NCI-H187 treated with DMSO at 0.1 percent for 48 hours (cell line): Measurements from ENCODE around the gene SLC41A3.
"Not testable (repeated sequence)": the region's sequence is repeated elsewhere in the genome, so short reads cannot be mapped to it uniquely, and the experiment has no call there.

Experiments
- DNase-seq: peaks from one replicate; lab custom pipeline; 2025; lab: John Stamatoyannopoulos, UW

SLC41A3 gene

DNA sequence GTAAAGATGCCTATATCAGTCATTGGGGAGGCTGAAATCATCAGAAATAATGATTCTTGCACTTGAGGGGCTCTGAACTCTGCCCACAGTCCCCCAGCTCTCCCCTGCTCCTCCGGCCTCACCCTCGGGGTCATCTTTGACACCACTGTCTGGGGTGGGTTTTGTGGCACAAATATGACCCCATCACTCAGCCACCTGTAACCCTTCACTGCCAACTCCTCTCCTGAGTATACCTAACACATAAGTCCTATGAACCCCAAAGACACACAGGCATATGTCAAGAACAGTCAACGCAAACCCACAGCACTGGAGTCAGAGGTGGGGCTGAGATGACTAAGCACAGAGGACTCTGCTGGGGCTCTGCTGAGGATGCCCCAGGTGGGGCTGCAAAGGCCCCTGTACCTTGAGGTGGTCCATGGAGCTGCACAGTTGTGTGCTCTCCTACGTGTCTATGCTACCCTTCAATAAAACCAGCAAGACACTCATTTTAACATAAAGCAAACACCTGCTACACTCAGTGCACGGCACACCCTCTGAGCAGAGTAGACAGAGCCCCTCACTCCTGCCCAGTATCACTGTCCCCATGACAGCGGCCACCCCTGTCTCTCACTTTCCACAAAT lies 29.9 kb downstream of the SLC41A3 start:
- DNase-seq, result no peak

DNA sequence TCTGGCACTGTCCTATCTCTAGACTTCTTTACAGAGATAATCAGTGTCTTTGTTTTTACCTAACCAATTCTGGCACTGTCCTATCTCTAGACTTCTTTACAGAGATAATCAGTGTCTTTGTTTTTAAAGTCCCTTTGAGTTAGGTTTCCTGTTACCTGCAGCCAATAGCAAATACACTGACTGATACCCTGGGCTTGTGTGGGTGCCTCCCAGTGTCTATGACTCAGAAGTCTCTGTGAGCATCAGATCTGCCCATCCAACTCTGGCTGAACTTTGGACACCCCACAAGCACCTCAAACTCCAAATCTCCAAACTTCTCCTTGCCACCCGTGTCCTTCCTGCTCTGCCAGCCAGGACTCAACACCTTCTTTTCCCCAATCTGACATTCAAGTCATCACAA lies 30.4 kb downstream of the SLC41A3 start:
- no peak for DNase-seq

DNA sequence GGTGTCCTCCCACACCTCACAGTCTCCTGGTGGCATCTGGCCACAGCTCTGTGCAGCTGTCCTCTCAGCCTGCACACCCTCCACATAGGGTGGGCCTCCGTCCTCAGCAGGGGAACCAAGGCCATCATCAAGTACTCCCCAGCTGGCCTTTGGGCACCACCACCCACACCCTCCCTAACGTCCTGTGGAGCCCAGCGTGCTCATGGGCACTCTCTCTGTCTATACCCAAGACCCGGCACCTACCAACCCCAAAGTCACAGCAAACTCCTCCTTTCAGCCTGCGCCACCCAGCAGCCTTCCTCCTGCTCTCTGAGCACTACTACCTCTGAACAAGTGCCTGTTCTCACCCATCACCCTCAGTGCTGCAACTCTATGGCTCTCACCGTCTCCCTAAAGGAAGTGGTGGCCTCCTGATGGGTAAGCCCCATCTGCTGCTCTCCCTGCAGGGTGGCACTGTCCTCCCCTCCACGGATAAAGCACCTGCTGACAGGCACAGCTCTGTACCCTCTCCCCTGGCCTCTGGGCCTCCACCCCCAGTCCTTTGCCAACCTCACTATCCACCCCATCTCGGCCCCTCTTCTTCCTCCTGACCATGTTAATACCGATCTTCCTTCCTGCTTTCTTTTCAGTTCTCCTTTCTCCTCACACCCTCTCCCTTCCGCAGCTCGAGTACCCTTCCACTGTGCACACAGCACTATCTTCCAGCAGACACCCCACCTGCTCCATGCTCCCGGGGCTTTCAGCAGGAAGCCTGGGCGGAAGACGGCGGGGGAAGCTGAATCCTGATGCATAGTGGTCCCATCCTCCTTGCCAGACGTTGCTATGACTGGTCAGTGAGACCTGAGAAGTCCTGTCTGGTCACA lies 31.5 kb downstream of the SLC41A3 start:
- no peak for DNase-seq

DNA sequence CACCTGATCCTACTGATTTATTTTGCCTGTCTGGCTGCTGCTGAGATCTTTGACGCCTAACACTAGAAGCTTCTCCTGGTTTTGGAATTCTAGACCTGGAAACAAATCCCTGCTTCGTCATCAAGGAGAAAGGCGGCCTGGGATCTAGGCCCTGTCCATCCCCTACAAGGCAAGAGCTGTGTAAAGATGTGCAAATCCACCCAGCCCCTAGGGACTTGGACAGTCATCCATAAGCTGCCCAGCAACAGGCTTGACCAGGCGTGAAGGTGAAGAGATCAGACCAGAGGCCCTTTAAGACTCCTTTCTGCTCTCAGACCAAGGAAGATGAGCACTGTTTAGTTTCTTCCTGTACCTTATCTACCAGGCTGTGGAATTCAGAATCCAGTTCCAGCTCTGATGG lies 32.2 kb downstream of the SLC41A3 start:
- no peak for DNase-seq

DNA sequence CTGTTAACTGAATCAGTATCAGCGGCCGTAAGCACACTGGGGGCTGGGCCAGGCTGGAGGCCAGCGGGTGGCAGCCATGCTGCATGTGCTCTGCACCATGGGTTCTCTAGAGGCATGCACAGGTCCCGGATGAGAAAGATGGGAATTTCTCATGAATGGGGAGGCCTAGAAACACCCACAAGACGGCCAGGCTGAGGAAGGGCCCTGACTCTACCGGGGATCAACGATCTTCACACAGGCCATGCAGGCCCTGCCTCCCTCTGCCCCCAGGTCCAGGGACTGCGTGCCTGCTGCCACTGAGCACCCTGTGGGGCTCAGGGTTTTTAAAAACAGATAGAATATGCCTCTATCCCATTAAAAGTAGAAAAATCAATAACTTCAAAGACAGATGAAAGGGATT lies 32.7 kb downstream of the SLC41A3 start:
- no peak for DNase-seq

DNA sequence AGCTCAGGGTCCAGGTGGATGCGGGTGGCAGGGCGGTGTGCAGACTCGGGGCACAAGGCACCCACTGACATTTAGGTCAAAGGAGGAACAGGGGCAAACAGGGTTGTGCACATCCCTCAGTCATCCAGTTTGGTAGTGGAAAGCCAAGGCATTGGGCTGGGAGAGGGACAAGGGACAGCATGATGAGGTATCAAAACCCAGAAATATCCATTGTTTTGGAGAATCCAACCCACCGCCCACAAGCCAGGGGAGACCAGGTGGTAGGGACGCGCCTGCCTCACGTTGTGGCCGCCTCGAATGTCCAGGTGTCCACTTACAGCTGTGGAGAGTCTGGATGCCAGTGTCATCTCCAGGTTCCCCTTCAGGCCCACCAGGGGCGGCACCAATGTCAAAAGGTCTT lies 33.3 kb downstream of the SLC41A3 start:
- DNase-seq, result no peak

DNA sequence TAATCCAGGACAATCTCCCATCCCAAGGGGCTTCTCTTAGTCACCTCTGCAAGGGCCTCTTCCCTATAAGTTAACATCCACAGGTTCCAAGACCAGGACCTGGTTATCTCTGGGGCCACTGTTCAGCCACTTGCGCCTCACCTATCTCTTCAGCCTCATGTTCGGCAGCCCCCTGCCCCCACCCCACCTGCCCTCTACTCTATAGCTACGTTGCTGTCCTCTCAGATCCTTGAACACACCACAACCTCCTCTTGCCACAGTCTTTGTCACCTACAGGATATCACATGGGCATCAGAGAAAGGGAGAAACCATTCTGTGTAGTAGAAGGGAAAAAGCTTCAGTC lies 33.9 kb downstream of the SLC41A3 start:
- DNase-seq, result no peak

DNA sequence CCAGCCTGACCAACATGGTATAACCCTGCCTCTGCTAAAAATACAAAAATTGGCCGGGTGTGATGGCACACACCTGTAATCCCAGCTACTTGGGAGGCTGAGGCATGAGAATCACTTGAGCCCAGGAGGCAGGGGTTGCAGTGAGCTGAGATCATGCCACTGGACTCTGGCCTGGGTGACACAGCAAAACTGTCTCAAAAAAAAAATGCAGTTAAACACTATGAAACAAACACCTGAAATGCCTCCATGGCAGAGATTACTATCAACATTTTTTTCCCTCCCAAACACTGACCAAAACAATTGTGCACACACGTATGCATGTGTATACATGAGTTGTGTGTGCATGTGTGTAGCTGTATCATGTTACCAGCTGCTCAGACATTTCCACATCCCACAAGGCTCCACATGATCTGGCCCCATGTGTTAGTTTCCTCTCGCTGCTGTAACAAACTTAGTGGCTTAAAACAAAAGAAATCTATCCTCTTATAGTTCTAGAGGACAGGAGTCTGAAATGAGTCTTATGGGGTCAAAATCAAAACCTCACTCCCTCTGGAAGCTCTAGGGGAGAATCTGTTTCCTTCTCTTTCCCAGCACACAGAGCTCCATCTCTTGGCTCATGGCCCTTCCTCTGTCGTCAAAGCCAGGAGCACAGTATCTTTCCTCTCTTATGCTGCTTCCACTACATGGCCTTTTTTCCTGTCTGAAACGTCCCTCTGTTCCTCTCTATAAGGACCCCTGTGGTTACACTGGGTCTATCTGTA lies 34.5 kb downstream of the SLC41A3 start:
- no peak for DNase-seq

DNA sequence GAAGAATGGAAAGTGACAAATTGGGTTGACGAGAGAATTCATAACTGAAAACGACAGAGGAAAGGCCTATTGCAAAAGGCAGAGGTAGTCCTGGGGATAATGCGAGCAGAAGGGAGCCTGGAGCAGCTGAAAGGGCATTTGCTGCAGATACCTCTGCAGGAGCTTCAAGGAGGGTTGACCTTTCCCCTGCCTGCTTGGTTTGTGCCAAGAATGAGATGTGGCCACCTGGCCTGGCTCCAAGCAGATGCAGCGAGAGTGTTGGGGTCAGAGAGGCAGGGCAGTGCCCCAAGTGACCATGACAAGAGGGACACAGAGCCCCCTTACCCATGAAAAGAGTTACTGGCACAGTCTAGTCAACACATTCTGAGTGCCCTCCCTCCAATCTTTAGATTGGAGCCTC lies 43.5 kb downstream of the SLC41A3 start:
- DNase-seq, result no peak

DNA sequence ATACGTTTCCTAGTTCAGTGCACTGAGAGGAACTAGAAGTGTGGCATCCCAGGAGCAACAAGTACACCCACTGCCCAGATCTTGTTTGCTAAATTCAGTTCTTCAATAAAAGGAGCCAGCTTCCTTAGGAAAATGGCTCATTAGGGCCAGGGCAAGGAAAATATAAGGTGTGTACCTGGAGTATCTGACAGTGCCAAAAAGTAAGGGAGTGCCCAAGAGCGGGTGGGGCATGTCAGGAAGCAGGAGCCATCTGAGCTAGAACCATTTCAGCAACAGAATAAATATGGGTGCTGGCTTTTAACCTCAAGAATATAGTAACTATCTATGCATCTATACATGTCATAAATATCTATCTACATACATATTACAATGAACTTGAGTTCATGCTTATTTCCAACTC lies 44.1 kb downstream of the SLC41A3 start:
- no peak for DNase-seq

DNA sequence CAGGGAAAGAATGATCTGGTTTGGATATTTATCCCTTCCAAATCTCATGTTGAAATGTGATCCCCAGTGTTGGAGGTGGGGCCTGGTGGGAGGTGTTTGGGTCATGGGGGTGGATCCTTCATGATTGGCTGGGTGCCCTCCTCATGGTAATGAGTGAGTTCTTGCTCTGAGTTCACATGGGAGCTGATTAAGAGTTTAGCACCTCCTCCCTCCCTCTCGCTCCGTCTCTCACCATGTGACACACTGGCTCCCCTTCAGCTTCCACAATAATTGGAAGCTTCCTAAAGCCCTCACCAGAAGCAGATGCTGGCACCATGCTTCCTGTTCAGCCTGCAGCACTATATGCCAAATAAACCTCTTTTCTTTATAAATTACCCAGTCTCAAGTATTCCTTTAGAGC lies 45.1 kb downstream of the SLC41A3 start:
- DNase-seq, result not testable (repeated sequence)

DNA sequence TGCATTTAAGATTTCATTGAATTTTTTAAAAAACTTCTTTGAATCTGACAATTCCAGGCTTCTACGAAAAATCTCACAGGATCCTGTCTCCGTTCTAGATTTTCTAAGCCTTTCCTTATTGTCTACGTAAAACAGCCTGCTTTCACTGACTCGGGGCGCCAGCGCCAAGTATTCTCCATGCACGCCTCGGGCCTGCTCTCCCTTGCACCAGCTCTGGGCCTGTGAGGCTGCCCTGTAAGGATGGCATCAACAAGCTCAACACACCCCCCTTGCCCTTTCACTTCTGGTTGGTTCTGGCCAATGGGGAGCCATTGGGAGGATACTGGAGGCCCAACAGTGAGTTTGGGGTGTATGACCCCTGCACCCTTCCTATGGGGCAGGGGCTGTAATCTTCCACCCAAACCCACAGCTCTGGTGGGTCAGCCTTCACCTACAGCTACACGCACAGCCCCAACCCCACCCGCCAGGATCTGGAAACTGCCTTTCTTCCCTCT lies 47.8 kb downstream of the SLC41A3 start:
- DNase-seq, result no peak

DNA sequence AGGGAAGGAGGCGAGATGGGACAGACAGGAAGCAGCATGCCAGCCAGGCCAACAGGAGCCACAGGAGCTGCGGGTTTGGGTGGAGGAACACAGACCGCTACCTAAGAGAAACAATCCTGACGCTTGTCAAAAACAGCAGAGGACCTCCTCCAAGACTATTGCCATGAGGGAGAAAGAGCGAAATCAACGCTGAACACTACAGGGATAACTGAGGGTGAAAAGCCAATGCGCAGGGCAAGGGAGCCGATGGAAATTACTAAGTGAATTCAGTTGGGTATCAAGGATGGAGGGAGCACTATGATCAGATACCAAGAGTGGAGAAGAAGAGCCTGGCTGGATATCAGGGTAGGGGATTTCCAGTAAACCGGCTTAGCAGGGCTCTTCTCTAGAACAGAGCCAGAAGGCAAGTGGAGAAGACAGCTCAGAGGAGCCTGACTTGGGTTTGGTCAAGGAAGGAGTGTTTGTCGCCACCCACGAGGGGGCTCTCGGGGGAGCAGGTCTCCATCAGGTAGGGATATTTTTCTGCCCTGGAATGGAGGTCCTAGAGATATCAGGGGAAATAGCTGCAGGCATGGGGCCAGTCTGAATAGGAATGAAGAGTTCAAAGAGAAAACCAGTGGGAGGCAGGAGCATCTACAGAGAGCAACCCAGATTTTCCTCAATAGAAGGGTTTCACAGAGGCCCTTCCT lies 48.4 kb downstream of the SLC41A3 start:
- no peak for DNase-seq

DNA sequence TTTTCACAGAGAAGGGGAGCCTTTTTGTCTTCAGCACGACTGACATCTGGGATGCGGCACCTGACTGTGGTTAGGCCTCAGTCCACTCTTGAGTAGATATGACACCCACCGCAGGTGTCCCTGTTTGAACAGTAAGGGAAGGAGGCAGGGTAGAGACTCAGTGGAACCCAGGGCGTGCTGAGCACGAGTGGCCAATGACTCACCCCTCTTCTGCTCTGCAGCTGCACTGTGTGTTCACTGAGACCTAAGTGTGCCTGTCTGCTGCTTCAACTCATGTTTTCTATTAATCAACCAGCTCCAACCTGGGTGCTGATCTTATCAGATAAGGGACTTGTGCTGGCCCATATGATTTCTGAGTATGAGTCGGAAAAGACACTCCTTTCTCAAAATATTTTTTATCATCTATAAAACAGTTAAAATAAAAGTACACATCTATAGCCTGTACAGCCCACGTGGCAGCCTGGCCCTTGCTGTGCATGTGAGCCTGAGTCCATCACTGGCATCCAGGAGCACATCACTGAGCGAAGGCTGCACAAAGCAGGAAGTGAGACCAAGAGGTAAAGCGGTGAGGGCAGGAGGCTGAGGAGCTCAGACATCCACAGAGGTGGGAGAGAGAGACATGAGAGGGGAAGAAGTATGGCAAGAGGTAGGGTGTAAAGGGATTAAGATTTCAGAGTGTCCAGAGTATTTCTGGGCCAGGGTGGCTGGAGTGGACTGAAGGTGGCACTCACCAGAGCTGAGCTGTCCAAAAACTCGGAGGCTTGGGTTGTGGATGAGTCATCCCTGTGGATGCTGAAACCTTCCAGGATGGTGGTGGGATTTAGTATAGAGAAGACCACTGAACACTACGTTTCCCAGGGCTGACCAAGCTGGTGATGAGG lies 49.2 kb downstream of the SLC41A3 start:
- no peak for DNase-seq

DNA sequence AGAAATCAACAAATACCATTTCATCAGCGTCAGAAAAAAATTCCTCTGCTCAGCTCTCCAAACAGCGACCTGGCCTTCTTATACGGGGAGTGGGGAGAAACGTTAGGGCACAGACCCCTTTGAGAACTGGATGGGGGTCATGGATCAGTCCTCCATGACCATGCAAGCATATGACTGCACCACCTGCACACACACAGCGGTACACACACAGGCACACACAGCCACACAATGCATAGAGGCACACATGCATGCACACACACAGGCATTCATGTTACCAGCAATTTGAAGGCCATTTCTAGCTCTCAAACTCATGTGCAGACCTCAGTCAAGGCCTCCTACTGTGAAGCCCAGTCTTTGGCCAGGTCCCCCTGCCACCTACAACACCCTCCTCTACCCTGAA lies 50.2 kb downstream of the SLC41A3 start:
- no peak for DNase-seq

DNA sequence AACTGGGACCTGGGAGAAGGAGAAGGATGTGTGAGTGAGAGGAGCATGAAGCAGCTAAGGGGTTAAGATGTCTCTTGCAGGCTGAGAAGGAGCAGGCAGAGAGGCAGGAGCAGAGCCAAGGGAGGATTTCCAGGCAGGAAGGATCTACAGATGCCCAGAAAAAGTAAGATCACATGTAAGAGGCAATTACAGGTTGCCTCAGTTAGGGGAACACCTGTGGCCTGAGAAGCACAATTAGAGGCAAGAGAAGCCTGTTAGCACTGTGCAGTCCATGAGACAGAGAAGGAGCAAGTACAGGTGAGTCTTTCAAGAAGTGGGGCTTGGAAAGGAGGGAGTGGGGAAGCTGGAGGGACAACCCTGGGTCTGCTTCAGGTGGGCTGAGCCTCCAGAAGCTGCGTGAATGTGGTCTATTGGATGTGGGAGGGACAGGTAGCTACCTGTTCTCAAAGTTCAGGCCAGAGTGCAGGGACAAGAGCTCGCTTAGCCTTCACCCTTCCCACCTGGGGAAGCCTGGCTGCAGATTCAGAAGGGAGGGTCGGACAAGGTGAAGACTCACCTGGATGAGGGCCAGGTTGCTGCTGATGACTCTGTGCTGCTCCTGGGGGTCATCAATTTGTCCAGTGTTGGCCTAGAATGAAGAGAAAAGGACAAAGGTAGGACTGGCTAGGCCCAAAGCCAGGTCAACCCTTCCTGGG lies 50.7 kb downstream of the SLC41A3 start:
- no peak for DNase-seq

DNA sequence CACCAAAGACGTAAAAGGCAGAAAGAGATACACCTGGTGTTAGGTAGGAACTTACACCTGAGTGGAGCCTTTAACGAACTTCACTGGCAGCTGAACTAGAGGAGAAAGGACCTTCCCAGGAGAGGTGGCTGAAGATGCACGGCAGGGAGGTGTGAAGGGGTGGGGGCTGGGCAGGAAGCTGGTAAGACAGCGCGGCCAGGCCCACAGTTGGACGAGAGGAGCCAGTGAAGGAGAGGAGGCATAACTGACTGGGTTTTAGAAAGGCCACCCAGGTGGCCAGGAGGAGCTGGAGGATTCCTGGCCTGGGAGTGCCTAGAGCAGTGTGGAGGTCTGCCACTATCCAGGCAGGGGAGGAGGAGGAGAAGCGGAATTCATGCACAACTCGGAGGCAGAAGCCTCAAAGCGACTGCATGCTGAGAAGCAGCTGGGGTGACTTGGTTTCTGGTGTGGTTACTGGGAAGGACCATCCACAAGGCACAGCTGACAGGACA lies 51.9 kb downstream of the SLC41A3 start:
- DNase-seq, result no peak

DNA sequence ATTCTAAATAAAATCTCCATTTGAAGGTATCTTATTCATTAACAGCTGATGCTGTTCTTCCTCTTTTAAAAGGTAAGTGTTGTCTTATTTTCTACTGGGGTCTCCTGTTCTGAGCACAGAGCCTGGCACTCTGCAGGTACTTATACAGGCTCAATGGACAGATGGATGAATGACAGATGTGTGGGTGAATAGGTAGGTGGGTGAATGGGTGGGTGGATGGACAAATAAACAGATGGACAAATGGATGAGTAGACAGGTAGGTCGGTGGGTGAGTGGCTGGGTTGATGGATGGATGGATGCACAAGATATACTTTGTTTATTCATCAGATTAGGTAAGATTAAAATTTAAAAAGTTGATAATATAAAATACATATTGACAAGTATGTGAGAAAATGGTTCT lies 53.5 kb downstream of the SLC41A3 start:
- DNase-seq, result no peak

DNA sequence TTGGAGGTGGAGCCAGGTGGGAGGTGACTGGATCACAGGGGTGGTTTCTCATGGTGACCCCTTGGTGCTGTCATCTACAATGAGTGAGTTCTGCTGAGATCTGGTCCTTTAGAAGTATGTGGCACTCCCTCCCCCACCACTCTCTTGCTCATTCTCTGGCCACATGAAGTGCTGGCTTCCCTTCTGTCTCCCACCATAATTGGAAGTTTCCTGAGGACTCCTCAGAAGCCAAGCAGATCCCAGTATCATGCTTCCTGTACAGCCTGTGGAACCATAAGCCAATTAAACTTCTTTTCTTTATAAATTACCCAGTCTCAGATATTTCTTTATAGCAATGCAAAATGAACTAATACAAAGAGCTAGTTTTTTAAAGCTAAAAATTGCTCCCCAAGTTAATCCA lies 54.7 kb downstream of the SLC41A3 start:
- no peak for DNase-seq

DNA sequence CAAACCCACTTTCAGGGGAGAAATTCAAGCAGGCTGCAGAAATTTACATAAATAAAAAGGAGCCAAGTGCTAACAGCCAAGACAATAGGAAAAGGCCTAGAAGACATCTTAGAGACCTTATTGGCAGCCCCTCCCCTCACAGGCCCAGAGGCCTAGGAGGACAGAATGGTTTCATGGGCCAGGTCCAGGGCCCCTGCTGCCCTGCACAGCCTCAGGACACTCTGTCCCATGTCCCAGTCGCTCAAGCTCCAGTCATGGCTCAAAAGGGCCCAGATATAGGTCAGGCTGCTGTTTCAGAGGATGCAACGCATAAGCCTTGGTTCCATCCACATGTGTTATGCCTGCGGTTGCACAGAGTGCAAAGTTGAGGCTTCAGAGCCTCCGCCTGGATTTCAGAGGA lies 55.8 kb downstream of the SLC41A3 start:
- no peak for DNase-seq

DNA sequence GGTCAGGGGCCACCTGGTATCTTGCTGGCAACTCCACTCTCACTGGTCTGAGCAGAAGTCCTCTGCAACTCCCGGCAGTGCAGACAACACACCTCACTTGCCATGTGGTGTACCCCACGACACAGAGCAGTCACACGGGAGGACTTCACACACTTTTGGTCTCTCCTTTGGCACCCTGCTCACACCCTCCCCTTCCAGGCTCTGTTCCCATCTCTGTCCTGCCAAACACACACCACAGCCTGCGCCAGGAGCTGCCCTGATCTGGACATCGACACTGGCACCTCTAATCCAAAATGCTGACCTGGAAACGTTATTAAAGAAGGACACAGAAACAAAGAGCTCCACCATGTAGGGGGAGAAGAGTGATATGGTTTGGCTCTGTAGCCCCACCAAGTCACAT lies 57.2 kb downstream of the SLC41A3 start:
- no peak for DNase-seq
